Testis (tissue), 3 donors: ENCODE data around the gene CARS1. TPM values are rescaled to one million over a fixed set of nuclear protein-coding genes. Genes with fewer than 3 reads are reported as not detected.

Experiments used
- DNase-seq: peaks from one replicate; pipeline ENCODE4 v3.0.0-alpha.2; 2019
- H3K27ac ChIP-seq, 2 donors: fragments of 200-600 bp; sonication (generic); one replicate each; pipeline ENCODE4 v1.5.1; 2019
- H3K27me3 ChIP-seq: fragments of 200-600 bp; sonication (generic); one replicate; pipeline ENCODE4 v1.5.1; 2019
- H3K36me3 ChIP-seq: fragments of 200-600 bp; sonication (generic); one replicate; pipeline ENCODE4 v1.5.1; 2017; ENCODE audit warnings: low read depth; ENCODE audit errors: missing control alignments
- H3K4me1 ChIP-seq: fragments of 200-600 bp; sonication (generic); one replicate; pipeline ENCODE4 v1.5.1; 2019
- H3K4me3 ChIP-seq, 2 donors: fragments of 200-600 bp; sonication (generic); one replicate each; pipeline ENCODE4 v1.5.1; 2017 to 2019
- H3K9me3 ChIP-seq: fragments of 200-600 bp; sonication (generic); one replicate; pipeline ENCODE4 v1.5.1; 2017
- CTCF ChIP-seq, 3 experiments: fragments of 450-650 bp in 2 of 3; fragments of 200-600 bp in 1 of 3; sonication (generic) in 1 of 3; IDR thresholded peaks; one replicate each; pipeline ENCODE4 v1.5.1; 2016 to 2019; ENCODE audit warnings: antibody characterized with exemption in 3 of 3, mild to moderate bottlenecking in 2 of 3, moderate library complexity in 1 of 3
- POLR2A ChIP-seq: fragments of 450-650 bp; IDR thresholded peaks from one replicate; pipeline ENCODE4 v1.6.1; 2017; ENCODE audit warnings: antibody characterized with exemption, mild to moderate bottlenecking, moderate library complexity
- WGBS, 2 donors: methylation state at CpG; one replicate each; pipeline ENCODE4 v1.1.5; 2018; 5-methylcytosine and 5-hydroxymethylcytosine counted together
- intact Hi-C: fragments of 100-400 bp; cut with DNase I; formaldehyde crosslinking; loops from one replicate; pipeline ENCODE4 v1.15.1; 2023; ENCODE audit warnings: low total_unique reads
- polyA plus RNA-seq: library from polyadenylated mRNA; stranded (reverse); fragments of 350-450 nt; fragmentation: Illumina TruSeq; extraction: RNeasy Lipid Tissue Mini Kit (QIAGEN cat#74804); gene quantifications from one replicate; pipeline ENCODE4 v1.2.3, GENCODE V29; 2014; ENCODE audit warnings: low read depth, low replicate concordance; ENCODE audit not compliant: insufficient read depth
- total RNA-seq, 2 donors: library from RNA; depleted of rRNA; stranded (reverse); fragments of >200 nt; gene quantifications; one replicate each; pipeline ENCODE4 v1.2.3, GENCODE V29; 2016

CARS1 gene
- total and polyA plus RNA-seq, 3 donors from 2014 or later = 34.8 to 48.2 (median 43.8) TPM

GRCh38 chr11:2989006-2989405, 68.2 kb downstream of the CARS1 start:
- no peaks in the 10 kb centered on the region for H3K36me3 ChIP-seq
- no peaks in the 10 kb centered on the region for H3K27me3 ChIP-seq
- H3K4me3 ChIP-seq = no peak overlapping the region
- H3K27ac ChIP-seq = no peak overlapping the region
- TF ChIP-seq CTCF (IDR thresholded peaks at IDR 0.05) = no peak
- no peak for TF ChIP-seq POLR2A
- WGBS, 2 donors = 30 to 31% methylated on average over 4 of the region's 4 CpGs
- H3K4me1 ChIP-seq = peaks cover 28% of the 10 kb centered on the region
- DNase-seq = no peak
- intact Hi-C loops = no loop called here
- H3K9me3 ChIP-seq = no peaks in the 10 kb centered on the region

- peaks cover 28% of the 10 kb centered on the region for H3K4me1 ChIP-seq
- no peak for TF ChIP-seq CTCF (IDR thresholded peaks at IDR 0.05)
- TF ChIP-seq POLR2A = no peak
- H3K9me3 ChIP-seq = no peaks in the 10 kb centered on the region
- no peaks in the 10 kb centered on the region for H3K36me3 ChIP-seq
- WGBS, 2 donors = 55 to 57% methylated on average over 11 of the region's 11 CpGs
- no peak for DNase-seq
- H3K27ac ChIP-seq = no peak overlapping the region
- intact Hi-C loops = no loop called here
- H3K27me3 ChIP-seq = no peaks in the 10 kb centered on the region
- H3K4me3 ChIP-seq = no peak overlapping the region
These were observed 69.1 kb downstream of the CARS1 start for GRCh38 chr11:2987881-2988861.

- intact Hi-C loops = no loop called here
- Histone ChIP-seq H3K36me3 (no peaks in the 10 kb centered on the region), H3K9me3 (no peaks in the 10 kb centered on the region), H3K27ac (no peak overlapping the region), H3K4me1 (peaks cover 21% of the 10 kb centered on the region), H3K27me3 (no peaks in the 10 kb centered on the region), H3K4me3 (no peak overlapping the region)
- WGBS, 2 donors = 88 to 96% methylated on average over 4 of the region's 4 CpGs
- no peak for DNase-seq
- TF ChIP-seq CTCF (IDR thresholded peaks at IDR 0.05) (no peak), POLR2A (no peak)
These were observed 73.3 kb downstream of the CARS1 start for GRCh38 chr11:2983908-2984307.

- no peak for DNase-seq
- 64 to 69% methylated on average over 2 of the region's 2 CpGs for WGBS, 2 donors
- H3K4me3 ChIP-seq = no peak overlapping the region
- no peak overlapping the region for H3K27ac ChIP-seq
- no peaks in the 10 kb centered on the region for H3K27me3 ChIP-seq
- H3K36me3 ChIP-seq = no peaks in the 10 kb centered on the region
- intact Hi-C loops = no loop called here
- TF ChIP-seq POLR2A (no peak), CTCF (IDR thresholded peaks at IDR 0.05) (no peak)
- H3K9me3 ChIP-seq = no peaks in the 10 kb centered on the region
- H3K4me1 ChIP-seq = peaks cover 11% of the 10 kb centered on the region
These were observed 75.0 kb downstream of the CARS1 start for GRCh38 chr11:2982214-2982613.
